HAP-1 (cell line): ENCODE measurements around the gene CALCA.
"Not testable (repeated sequence)": the region's sequence is repeated elsewhere in the genome, so short reads cannot be mapped to it uniquely, and the experiment has no call there.

ENCODE experiments used
- DNase-seq, 2 experiments: peaks; one replicate each; pipeline ENCODE4 v3.0.0-alpha.2; 2016 to 2020; ENCODE audit warnings: low spot score in 2 of 2
- H3K27me3 ChIP-seq: fragments of 250-450 bp; sonication (Bioruptor Pico); 2 replicates; pipeline ENCODE4 v1.5.1; 2020; ENCODE audit warnings: low read depth, mild to moderate bottlenecking, moderate library complexity
- H3K36me3 ChIP-seq: fragments of 250-450 bp; sonication (Bioruptor Pico); replicated peaks from 2 replicates; pipeline ENCODE4 v1.5.1; 2020; ENCODE audit warnings: mild to moderate bottlenecking
- H3K4me1 ChIP-seq: fragments of 250-450 bp; sonication (Bioruptor Pico); 2 replicates; pipeline ENCODE4 v1.5.1; 2020; ENCODE audit warnings: mild to moderate bottlenecking
- H3K4me3 ChIP-seq: fragments of 250-450 bp; sonication (Bioruptor Pico); 2 replicates; pipeline ENCODE4 v1.5.1; 2020; ENCODE audit warnings: mild to moderate bottlenecking, moderate library complexity
- H3K9me3 ChIP-seq: fragments of 250-450 bp; sonication (Bioruptor Pico); 2 replicates; pipeline ENCODE4 v1.5.1; 2020; ENCODE audit warnings: mild to moderate bottlenecking, moderate library complexity
- in situ Hi-C: fragments of 300-500 bp; cut with MboI; formaldehyde crosslinking; loops from 3 replicates; pipeline ENCODE4 v1.14.3; 2020; ENCODE audit warnings: low sequenced_read_pairs, inconsistent platforms, mixed read lengths

Gene CALCA, protein sequence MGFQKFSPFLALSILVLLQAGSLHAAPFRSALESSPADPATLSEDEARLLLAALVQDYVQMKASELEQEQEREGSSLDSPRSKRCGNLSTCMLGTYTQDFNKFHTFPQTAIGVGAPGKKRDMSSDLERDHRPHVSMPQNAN

DNA sequence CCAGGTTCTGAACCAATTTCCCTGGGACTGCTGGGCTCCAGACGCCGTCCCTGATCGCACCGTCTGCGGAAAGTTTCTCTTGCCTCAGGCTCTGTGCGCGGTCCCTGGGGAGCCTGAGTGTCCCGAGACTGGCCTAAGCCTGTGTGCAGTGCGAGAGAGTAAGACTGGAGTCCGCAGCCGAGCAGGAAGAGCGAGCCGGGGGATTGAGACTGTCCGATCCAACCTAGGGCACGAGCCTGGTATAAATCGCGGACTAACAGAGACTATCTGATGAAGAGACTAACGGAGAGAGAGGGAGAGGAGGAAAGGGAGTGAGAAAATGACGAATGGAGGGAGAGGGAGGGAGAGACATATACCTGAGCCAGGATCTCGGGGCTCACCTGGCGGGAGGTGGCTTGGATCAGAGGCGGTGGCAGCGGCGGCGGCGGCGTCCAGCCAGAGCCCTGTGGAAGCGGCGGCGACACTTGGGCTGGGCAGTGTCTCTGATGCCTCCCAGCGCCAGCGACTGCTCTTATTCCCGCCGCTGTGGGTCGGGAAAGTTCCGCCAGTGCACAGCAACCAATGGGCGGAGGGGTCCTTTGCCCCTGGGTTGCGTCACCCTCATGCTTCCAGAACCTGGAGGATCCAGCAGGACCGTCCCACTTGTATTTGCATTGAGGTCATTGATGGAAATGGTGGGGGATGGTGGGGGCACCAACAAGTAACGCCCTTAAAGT, at the start of gene CALCA:
TSS of gene CALCA (minus strand) at position 487 of the 716 bp plus-strand sequence. CDS start 1,159 bp downstream, outside the sequence.
- Histone ChIP-seq H3K9me3 (no peaks in the 10 kb centered on the region), H3K4me1 (no peaks in the 10 kb centered on the region), H3K4me3 (no peak within 1 kb of the TSS), H3K27me3 (peaks cover 39% of the 10 kb centered on the region), H3K36me3 (no peaks in the 10 kb centered on the region)
- in situ Hi-C loops = no loop called here
- no peak for DNase-seq

DNA sequence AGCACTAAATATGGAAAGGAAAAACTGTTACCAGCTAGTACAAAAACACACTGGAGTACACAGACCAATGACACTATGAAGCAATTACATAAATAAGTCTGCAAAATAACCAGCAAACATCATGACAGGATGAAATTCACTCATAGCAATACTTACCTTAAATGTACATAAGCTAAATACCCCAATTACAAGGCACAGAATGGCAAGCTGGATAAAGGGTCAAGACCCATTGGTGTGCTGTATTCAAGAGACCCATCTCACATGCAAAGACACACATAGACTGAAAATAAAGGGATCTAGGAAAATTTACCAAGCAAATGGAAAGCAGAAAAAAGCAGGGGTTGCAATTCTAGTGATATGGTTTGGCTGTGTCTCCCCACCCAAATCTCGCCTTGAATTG, 44.0 kb upstream of the CALCA start:
- in situ Hi-C loops = no loop called here
- Histone ChIP-seq H3K9me3 (no peaks in the 10 kb centered on the region), H3K36me3 (no peaks in the 10 kb centered on the region)

DNA sequence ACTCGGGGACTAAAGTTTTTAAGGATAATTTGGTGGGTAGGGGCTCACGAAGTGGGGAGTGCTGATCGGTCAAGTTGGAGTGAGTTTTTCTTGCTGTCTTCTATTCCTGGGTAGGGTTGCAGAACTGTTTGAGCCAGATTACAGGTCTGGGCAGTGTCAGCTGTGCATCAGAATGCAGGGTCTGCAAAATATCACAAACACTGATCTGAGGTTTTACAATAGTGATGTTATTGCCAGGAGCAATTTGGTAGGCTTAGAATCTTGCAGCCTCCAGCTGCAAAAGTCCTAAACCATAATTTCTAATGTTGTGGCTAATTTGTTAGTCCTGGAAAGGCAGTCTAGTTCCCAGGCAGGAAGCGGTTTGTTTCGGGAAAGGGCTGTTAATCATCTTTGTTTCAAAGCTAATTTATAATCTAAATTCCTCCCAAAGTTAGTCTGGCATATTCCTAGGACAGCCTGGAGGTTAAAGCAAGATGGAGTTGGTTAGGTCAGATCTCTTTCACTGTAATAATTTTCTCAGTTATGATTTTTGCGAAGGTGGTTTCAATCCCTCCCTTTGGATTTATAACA, 39.7 kb upstream of the CALCA start:
- in situ Hi-C loops = no loop called here

More for the DNA sequence above, 44.0 kb upstream of the CALCA start:
- no peaks in the 10 kb centered on the region for H3K27me3 ChIP-seq
- H3K4me1 ChIP-seq = no peaks in the 10 kb centered on the region
- DNase-seq = no peak
- H3K4me3 ChIP-seq = no peak overlapping the region

DNA sequence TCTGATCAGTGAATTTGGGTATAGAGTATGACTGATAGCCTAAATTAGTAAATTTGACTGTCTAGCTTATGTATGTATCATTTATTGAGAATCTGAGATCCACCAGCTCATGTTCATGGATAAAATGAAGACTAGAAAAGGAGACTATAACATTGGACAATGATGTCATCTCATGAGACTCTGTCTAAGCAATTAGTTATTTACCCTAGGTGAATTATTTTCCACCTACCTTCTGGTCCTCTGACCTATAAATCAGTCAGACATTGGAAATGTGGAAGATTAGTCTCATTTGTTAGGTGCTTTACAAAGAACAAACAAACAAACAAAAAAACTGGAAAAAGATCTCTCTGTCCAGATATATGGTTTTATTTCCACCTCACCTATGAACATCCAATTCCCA, 38.7 kb upstream of the CALCA start:
- Histone ChIP-seq H3K36me3 (no peaks in the 10 kb centered on the region), H3K4me1 (no peaks in the 10 kb centered on the region), H3K9me3 (no peaks in the 10 kb centered on the region; the same call in 1 of the 2 replicates), H3K4me3 (no peak overlapping the region), H3K27me3 (no peaks in the 10 kb centered on the region)
- in situ Hi-C loops = no loop called here
- no peak for DNase-seq

More for the DNA sequence above, 39.7 kb upstream of the CALCA start:
- H3K4me1 ChIP-seq = no peaks in the 10 kb centered on the region
- H3K27me3 ChIP-seq = no peaks in the 10 kb centered on the region
- no peak overlapping the region for H3K4me3 ChIP-seq
- no peak for DNase-seq
- H3K36me3 ChIP-seq = no peaks in the 10 kb centered on the region
- no peaks in the 10 kb centered on the region for H3K9me3 ChIP-seq

DNA sequence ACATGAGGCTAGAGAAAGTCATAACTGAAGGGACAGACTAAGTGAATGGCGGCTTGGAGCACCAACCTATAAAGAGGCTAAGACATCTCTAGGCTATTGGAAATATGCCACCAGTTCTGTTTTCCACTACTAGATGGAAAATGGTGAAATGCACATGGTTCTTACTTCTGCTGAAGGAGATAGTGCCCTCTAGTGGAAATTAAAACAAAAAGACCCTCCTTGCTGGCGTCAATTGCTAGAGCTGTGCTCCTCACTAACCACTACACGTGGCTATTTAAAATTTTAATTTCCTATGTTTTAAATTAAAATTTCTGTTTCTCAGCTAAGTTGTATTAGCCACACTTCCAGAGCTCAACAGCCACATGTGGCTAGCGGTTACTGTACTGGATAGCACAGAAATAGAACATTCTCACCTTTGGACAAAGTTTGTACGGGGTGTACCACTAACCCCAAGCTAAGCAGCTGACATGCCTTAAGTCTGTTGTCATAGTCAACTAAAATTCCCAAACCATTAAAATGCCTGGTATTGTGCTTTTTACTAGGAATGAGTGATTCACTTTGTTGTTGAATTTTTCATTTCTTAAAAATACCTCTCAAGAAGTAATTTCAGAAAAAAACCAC, 34.1 kb upstream of the CALCA start:
- Histone ChIP-seq H3K36me3 (no peaks in the 10 kb centered on the region), H3K9me3 (no peaks in the 10 kb centered on the region; the same call in 1 of the 2 replicates), H3K4me1 (no peaks in the 10 kb centered on the region), H3K4me3 (no peak overlapping the region), H3K27me3 (no peaks in the 10 kb centered on the region)
- in situ Hi-C loops = no loop called here
- DNase-seq = peak in 1 of 2 experiments; percentile 67

DNA sequence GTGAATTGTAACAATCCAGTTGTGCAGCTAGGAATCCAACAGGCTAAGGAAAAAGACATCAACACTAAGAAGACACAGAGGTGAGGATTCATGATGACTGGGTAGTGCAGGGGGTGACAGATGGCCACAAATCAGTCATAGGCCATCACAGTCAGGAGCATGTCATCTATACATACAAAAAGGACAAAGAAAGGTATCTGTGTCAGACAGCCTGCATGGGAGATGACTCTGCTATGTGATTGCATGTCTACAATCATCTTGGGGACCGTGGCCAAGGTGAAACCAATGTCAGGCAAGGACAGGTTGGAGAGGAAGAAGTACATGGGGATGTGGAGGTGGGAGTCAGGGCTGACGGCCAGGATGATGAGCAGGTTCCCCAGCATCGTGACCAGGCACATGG, 16.0 kb upstream of the CALCA start:
- H3K36me3 ChIP-seq, DNase-seq, H3K9me3 ChIP-seq, H3K4me1 ChIP-seq, H3K27me3 ChIP-seq, H3K4me3 ChIP-seq, in situ Hi-C loops: not testable (repeated sequence)

DNA sequence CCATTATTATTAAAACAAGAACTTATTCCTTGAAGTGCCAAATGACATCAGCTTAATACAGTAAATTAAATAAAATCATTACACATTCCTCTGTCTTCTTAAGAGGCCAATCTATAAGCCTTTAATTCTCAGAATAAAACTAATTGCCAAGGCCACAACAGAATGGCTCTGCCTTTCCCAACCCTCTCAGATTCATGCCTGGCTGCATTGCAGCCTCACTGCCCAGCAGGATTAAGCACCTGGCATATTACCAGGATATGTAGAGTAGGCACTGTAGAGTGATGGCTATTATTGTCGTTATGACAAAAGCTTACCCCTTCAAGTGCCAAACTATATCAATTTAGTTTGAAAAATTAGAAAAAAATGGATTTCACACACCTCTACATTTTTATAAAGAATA, 9.4 kb upstream of the CALCA start:
- Histone ChIP-seq H3K4me3 (no peak overlapping the region), H3K9me3 (no peaks in the 10 kb centered on the region), H3K27me3 (peaks cover 4% of the 10 kb centered on the region; the same call in 1 of the 2 replicates), H3K36me3 (no peaks in the 10 kb centered on the region), H3K4me1 (no peaks in the 10 kb centered on the region)
- in situ Hi-C loops = no loop called here
- no peak for DNase-seq

DNA sequence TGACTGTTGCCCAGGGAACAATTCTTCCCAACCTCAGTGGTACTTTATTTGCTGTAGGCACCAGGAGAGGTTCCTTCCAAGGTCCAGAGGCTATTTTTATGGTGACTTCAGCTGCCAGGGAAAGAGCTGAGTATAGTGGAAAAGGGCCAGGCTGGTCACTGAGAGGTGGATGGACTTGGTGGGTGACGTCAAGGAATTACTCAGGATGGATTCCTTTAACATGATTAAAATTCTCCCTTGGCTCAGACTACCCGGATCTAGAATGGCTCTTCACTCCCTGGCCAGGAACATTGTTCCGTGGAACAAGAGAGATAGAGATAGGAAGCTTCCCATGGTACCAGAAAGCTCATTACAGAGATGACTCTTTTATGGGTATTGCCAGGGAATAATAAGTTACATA, 8.7 kb upstream of the CALCA start:
- H3K36me3 ChIP-seq = no peaks in the 10 kb centered on the region
- peaks cover 10% of the 10 kb centered on the region for H3K27me3 ChIP-seq
- H3K9me3 ChIP-seq = no peaks in the 10 kb centered on the region
- no peak overlapping the region for H3K4me3 ChIP-seq
- H3K4me1 ChIP-seq = no peaks in the 10 kb centered on the region
- in situ Hi-C loops = no loop called here
- no peak for DNase-seq

DNA sequence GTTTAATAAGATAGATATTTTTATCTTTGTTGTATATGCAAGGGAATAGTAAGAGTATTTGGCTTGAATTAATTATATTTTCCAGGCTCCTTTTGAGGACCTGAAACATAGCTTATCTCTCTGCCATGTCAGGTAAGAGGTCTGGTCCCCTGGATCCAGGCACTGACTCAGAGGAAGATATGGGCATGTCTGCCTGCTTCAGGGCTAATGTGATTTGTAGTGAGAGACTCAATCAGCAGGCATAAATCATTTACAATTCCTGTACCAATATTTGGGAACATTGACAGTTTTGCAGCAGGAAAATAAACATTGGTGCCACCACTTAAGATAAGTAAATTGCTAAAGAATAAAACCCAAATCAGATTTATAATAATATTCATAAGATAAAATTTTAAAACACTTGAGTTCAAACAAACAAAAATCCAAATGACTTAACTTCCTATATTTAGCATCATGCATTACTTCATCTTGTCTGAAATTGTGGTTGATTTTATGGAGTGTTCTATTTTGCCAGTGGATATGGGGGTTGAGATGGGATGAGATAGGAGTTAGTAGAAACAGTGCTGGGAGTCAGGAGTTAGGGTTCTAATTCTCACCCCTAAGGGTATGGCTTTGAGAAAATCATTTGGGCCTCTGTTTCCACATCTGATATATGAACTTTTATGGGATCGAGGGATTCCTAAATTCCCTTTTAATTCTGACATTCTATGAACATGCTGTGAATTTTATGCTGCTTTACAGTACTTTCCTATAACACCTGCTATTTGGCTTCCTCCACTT, 5.1 kb upstream of the CALCA start:
- in situ Hi-C loops = no loop called here
- H3K27me3 ChIP-seq = peaks cover 39% of the 10 kb centered on the region
- H3K36me3 ChIP-seq = no peaks in the 10 kb centered on the region
- no peaks in the 10 kb centered on the region for H3K4me1 ChIP-seq
- no peak for DNase-seq
- no peaks in the 10 kb centered on the region for H3K9me3 ChIP-seq
- no peak overlapping the region for H3K4me3 ChIP-seq

DNA sequence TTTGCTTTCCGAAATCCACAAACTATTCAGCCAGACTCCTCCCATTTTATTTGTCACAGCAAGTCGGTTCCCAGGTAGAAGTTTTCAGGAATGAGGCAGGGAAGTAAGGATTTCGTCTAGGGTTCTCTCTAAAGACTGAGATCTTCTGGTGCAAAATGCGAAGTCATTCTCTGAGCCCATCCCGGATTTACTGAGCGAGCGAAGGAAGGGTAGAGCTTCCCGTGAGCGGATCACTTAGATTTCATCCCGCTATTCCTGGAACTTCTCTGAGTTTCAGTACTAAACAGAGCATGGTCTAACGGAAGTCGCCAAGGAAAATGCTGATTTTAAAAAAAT, 3.1 kb upstream of the CALCA start:
- Histone ChIP-seq H3K27me3 (peaks cover 41% of the 10 kb centered on the region), H3K4me1 (no peaks in the 10 kb centered on the region), H3K9me3 (no peaks in the 10 kb centered on the region), H3K36me3 (no peaks in the 10 kb centered on the region), H3K4me3 (no peak overlapping the region)
- no peak for DNase-seq
- in situ Hi-C loops = no loop called here

DNA sequence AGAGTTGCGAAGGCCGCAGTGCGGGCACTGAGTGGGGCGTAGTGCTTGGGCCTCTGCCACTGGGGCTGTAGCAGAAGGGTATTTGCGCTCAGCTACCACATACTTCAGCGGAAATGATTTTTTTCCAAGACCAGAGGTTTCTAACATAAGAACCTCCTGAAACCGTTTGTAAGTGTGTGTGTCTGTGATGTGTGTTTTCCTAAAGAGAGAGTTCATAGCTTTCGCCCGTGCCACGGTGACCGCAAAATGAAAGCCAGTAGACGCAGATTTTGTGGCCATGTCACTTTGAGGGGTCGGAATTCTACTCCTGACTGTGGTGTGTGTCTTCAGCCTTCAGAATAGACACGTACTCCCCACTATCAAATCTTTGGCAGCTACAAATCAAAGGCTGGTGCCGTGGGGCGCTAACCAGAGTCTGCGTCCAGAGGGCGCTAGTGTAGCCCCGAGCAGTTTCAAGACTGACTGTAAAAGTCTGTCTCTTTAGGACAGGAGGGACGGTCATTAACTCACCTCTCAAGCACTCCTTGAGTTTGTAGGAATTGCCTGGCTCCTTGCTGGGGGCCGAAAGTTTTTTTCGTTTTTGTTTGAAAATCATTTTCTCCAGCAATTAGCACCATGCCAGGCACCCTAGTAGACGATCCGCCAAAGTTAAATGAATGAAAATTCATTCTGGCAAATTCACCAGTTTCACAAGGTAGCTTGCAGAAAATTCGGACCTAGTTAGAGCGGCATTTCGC, 2.5 kb upstream of the CALCA start:
- H3K27me3 ChIP-seq = peaks cover 41% of the 10 kb centered on the region
- peak; percentile 28 to 70 for DNase-seq

DNA sequence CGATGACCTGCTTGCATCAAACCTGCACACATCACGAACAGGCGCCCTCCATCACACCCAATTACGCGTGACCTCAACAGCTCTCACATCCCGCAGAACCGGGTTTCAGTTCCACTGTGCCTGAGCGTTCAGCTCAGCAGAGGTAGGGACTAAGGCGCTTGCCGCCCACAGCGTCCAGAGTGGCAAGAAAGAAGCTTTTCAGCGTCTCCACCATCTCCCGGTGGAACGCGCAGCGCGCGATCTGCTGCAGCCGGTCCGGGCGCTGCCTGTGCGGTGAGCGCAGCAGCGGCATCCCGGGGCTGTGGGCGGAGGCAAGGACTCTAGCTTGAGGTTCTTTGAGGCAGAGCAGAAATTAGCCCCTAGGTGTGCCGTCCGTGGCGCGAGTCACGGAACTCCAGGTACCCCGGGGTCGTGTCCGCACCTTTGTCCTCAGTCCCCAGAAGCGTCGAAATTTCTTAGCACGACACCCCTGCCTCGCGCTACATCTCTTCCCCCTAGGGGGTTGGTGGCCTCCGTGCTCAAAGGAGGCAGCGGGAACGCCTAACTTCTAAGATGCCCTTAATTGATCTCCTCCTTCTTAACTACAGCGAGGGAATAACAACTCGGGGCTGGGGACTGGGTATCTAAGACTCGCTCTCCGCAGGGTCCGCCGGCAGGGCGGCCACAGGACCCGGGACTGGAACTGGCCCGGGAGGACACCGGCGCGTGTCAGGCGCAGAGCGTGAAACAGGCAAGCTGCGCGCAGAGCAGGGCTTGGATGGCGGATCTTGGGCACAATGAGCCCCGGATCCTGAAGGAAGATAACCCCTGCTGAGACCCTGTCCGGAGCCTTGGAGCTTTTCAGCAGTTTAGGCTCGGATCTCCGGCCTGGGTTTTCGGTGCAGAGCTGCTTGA, 1.7 kb upstream of the CALCA start:
- no peaks in the 10 kb centered on the region for H3K36me3 ChIP-seq
- peaks cover 41% of the 10 kb centered on the region for H3K27me3 ChIP-seq
- no peaks in the 10 kb centered on the region for H3K4me1 ChIP-seq
- H3K4me3 ChIP-seq = no peak overlapping the region
- H3K9me3 ChIP-seq = no peaks in the 10 kb centered on the region
- in situ Hi-C loops = no loop called here
- no peak for DNase-seq

More for the DNA sequence above, 2.5 kb upstream of the CALCA start:
- H3K36me3 ChIP-seq = no peaks in the 10 kb centered on the region
- no peak overlapping the region for H3K4me3 ChIP-seq
- no peaks in the 10 kb centered on the region for H3K4me1 ChIP-seq
- in situ Hi-C loops = no loop called here
- no peaks in the 10 kb centered on the region for H3K9me3 ChIP-seq
